Body of pancreas (tissue), 4 donors: Measurements from ENCODE around the gene UCK1.

Experiments used
- CTCF ChIP-seq, 7 experiments: fragments of 450-650 bp in 4 of 7; fragments of 200-600 bp in 3 of 7; sonication (generic) in 3 of 7; IDR thresholded peaks; one replicate each; pipeline ENCODE4 v1.5.1; 2016 to 2019; ENCODE audit warnings: antibody characterized with exemption in 7 of 7
- POLR2A ChIP-seq, 3 donors: fragments of 450-650 bp; IDR thresholded peaks; one replicate each; pipeline ENCODE4 v1.6.1; 2016; ENCODE audit warnings: antibody characterized with exemption in 3 of 3, mild to moderate bottlenecking in 2 of 3

GRCh38 chr9:131518553-131518952 lies 12.5 kb downstream of the UCK1 start:
- TF ChIP-seq CTCF (IDR thresholded peaks at IDR 0.05) (no peak), POLR2A (IDR thresholded peaks at IDR 0.05) (no peak)
